Measurements from ENCODE around the gene TUNAR. TPM values are rescaled to one million over a fixed set of nuclear protein-coding genes. Genes with fewer than 3 reads are reported as not detected.

TUNAR gene
- polyA plus RNA-seq, 1 donor from 2014 or later, result 33.2 TPM

- Histone ChIP-seq H2AFZ (ENCODE audit: low read depth, low read length) (no peak overlapping the region), H3K4me3 (ENCODE audit: low read length) (no peak overlapping the region), H3K36me3 (ENCODE audit: insufficient read depth, low read length) (no peaks in the 10 kb centered on the region), H3K79me2 (replicated peaks; ENCODE audit: insufficient read depth, low read length) (no peaks in the 10 kb centered on the region), H3K9me3 (ENCODE audit: low read length) (no peaks in the 10 kb centered on the region), H3K9ac (ENCODE audit: low read length) (no peak overlapping the region), H3K4me2 (ENCODE audit: low read length) (no peak overlapping the region), H3F3A (ENCODE audit: insufficient read depth, low read length, poor library complexity, severe bottlenecking) (no peaks in the 10 kb centered on the region), H4K20me1 (ENCODE audit: insufficient read depth) (no peaks in the 10 kb centered on the region), H3K27me3 (ENCODE audit: insufficient read depth, low read depth, low read length) (no peaks in the 10 kb centered on the region), H3K9me2 (ENCODE audit: insufficient read depth, low read length) (no peaks in the 10 kb centered on the region), H3K27ac (ENCODE audit: low read length) (no peak overlapping the region)
- TF ChIP-seq RAD21 (conservative IDR thresholded peaks at IDR 0.05), result no peak
- no peak for TF ChIP-seq CTCF (IDR thresholded peaks at IDR 0.05; ENCODE audit: poor library complexity, severe bottlenecking)
- no peak for TF ChIP-seq MXI1 (conservative IDR thresholded peaks at IDR 0.05; ENCODE audit: poor library complexity, severe bottlenecking)
Observed at GRCh38 chr14:95948558-95948981, 71.9 kb downstream of the TUNAR start.

GRCh38 chr14:95951359-95951758 is 74.7 kb downstream of the TUNAR start:
- H3K79me2 ChIP-seq (replicated peaks; ENCODE audit: insufficient read depth, low read length), result no peaks in the 10 kb centered on the region
- H3K4me3 ChIP-seq (ENCODE audit: low read length), result no peak overlapping the region
- H3K27me3 ChIP-seq (ENCODE audit: insufficient read depth, low read depth, low read length), result no peaks in the 10 kb centered on the region
- H3K9me3 ChIP-seq (ENCODE audit: low read length), result no peaks in the 10 kb centered on the region
- TF ChIP-seq MXI1 (conservative IDR thresholded peaks at IDR 0.05; ENCODE audit: poor library complexity, severe bottlenecking) (no peak), REST (IDR thresholded peaks at IDR 0.05; ENCODE audit: borderline replicate concordance) (no peak), RAD21 (conservative IDR thresholded peaks at IDR 0.05) (no peak), SMC3 (conservative IDR thresholded peaks at IDR 0.05; ENCODE audit: poor library complexity) (no peak), POLR2AphosphoS5 (IDR thresholded peaks at IDR 0.05) (no peak), EZH2 (IDR thresholded peaks at IDR 0.05; ENCODE audit: borderline replicate concordance, insufficient read depth, low read length, poor library complexity, severe bottlenecking) (no peak), CTCF (IDR thresholded peaks at IDR 0.05; ENCODE audit: poor library complexity, severe bottlenecking) (no peak)
- H3K9ac ChIP-seq (ENCODE audit: low read length), result no peak overlapping the region
- no peak overlapping the region for H2AFZ ChIP-seq (ENCODE audit: low read depth, low read length)
- no peaks in the 10 kb centered on the region for H3K36me3 ChIP-seq (ENCODE audit: insufficient read depth, low read length)
- H3F3A ChIP-seq (ENCODE audit: insufficient read depth, low read length, poor library complexity, severe bottlenecking), result no peaks in the 10 kb centered on the region
- H4K20me1 ChIP-seq (ENCODE audit: insufficient read depth), result no peaks in the 10 kb centered on the region
- no peak overlapping the region for H3K4me2 ChIP-seq (ENCODE audit: low read length)
- no peaks in the 10 kb centered on the region for H3K9me2 ChIP-seq (ENCODE audit: insufficient read depth, low read length)
- no peak overlapping the region for H3K27ac ChIP-seq (ENCODE audit: low read length)
